MM.1S (cell line): ENCODE measurements around the gene MICAL2.

Experiments used
- DNase-seq: peaks from one replicate; pipeline ENCODE4 v3.0.0-alpha.2; 2015
- H2AFZ ChIP-seq: fragments of 300-600 bp; sonication (generic); 2 replicates; pipeline ENCODE4 v1.6.0; 2016; ENCODE audit warnings: antibody characterized with exemption, low read length
- H3F3A ChIP-seq: fragments of 300-600 bp; sonication (generic); 2 replicates; pipeline ENCODE4 v1.6.1; 2016; ENCODE audit warnings: mild to moderate bottlenecking, antibody characterized with exemption, low read length, moderate library complexity, mixed read lengths; ENCODE audit not compliant: insufficient read depth
- H3K27ac ChIP-seq: fragments of 300-600 bp; sonication (generic); 2 replicates; pipeline ENCODE4 v1.5.1; 2016; ENCODE audit warnings: mild to moderate bottlenecking, low read length
- H3K27me3 ChIP-seq: fragments of 300-600 bp; sonication (generic); replicated peaks from 2 replicates; pipeline ENCODE4 v1.6.0; 2016; ENCODE audit warnings: low read length; ENCODE audit not compliant: insufficient read depth
- H3K36me3 ChIP-seq: fragments of 300-600 bp; sonication (generic); replicated peaks from 2 replicates; pipeline ENCODE4 v1.6.1; 2016; ENCODE audit warnings: mild to moderate bottlenecking, low read length, mixed read lengths; ENCODE audit not compliant: insufficient read depth
- H3K4me1 ChIP-seq: fragments of 300-600 bp; sonication (generic); 2 replicates; pipeline ENCODE4 v1.6.1; 2016; ENCODE audit warnings: low read length, mixed read lengths
- H3K4me2 ChIP-seq: fragments of 300-600 bp; sonication (generic); 2 replicates; pipeline ENCODE4 v1.6.0; 2016; ENCODE audit warnings: low read depth, low read length
- H3K4me3 ChIP-seq: fragments of 300-600 bp; sonication (generic); 2 replicates; pipeline ENCODE4 v1.5.1; 2016; ENCODE audit warnings: low read length, mixed read lengths
- H3K79me2 ChIP-seq: fragments of 300-600 bp; sonication (generic); 2 replicates; pipeline ENCODE4 v1.6.1; 2016; ENCODE audit warnings: mixed run types, low read length, mixed read lengths
- H3K9ac ChIP-seq: fragments of 300-600 bp; sonication (generic); 2 replicates; pipeline ENCODE4 v1.6.1; 2016; ENCODE audit warnings: low read length, mixed read lengths
- H3K9me2 ChIP-seq: fragments of 300-600 bp; sonication (generic); replicated peaks from 2 replicates; pipeline ENCODE4 v1.6.1; 2016; ENCODE audit warnings: mild to moderate bottlenecking, low read length, mixed read lengths; ENCODE audit not compliant: insufficient read depth
- H3K9me3 ChIP-seq: fragments of 300-600 bp; sonication (generic); replicated peaks from 2 replicates; pipeline ENCODE4 v1.6.1; 2016; ENCODE audit warnings: mild to moderate bottlenecking, low read length, mixed read lengths; ENCODE audit not compliant: insufficient read depth
- H4K20me1 ChIP-seq: fragments of 300-600 bp; sonication (generic); 2 replicates; pipeline ENCODE4 v1.6.1; 2016; ENCODE audit warnings: mild to moderate bottlenecking, low read length, moderate library complexity, mixed read lengths; ENCODE audit not compliant: insufficient read depth
- EZH2 ChIP-seq: fragments of 300-600 bp; sonication (generic); optimal IDR thresholded peaks from 2 replicates; pipeline ENCODE3; 2017; ENCODE audit warnings: low read depth, mild to moderate bottlenecking, antibody characterized with exemption, low read length, mixed read lengths
- EZH2phosphoT487 ChIP-seq: fragments of 300-600 bp; sonication (generic); IDR thresholded peaks from 2 replicates; pipeline ENCODE4 v1.6.1; 2018; ENCODE audit warnings: antibody characterized with exemption, low read length
- TF ChIP-seq, protein P1 (sequence below): fragments of 300-600 bp; sonication (generic); IDR thresholded peaks from 2 replicates; pipeline ENCODE4 v1.5.1; 2016; ENCODE audit warnings: antibody characterized with exemption, low read length, mixed read lengths

Gene MICAL2

GRCh38 chr11:12241401-12241800 lies 131.0 kb downstream of the MICAL2 start:
- Histone ChIP-seq H3K9me3 (no peaks in the 10 kb centered on the region), H3K27ac (no peak overlapping the region), H3F3A (peaks cover 14% of the 10 kb centered on the region), H3K4me2 (no peak overlapping the region), H2AFZ (no peak overlapping the region), H3K36me3 (no peaks in the 10 kb centered on the region), H3K4me1 (peaks cover 71% of the 10 kb centered on the region), H3K79me2 (no peaks in the 10 kb centered on the region), H4K20me1 (no peaks in the 10 kb centered on the region), H3K9ac (no peak overlapping the region), H3K9me2 (no peaks in the 10 kb centered on the region), H3K27me3 (no peaks in the 10 kb centered on the region), H3K4me3 (no peak overlapping the region)
- TF ChIP-seq, protein P1, sequence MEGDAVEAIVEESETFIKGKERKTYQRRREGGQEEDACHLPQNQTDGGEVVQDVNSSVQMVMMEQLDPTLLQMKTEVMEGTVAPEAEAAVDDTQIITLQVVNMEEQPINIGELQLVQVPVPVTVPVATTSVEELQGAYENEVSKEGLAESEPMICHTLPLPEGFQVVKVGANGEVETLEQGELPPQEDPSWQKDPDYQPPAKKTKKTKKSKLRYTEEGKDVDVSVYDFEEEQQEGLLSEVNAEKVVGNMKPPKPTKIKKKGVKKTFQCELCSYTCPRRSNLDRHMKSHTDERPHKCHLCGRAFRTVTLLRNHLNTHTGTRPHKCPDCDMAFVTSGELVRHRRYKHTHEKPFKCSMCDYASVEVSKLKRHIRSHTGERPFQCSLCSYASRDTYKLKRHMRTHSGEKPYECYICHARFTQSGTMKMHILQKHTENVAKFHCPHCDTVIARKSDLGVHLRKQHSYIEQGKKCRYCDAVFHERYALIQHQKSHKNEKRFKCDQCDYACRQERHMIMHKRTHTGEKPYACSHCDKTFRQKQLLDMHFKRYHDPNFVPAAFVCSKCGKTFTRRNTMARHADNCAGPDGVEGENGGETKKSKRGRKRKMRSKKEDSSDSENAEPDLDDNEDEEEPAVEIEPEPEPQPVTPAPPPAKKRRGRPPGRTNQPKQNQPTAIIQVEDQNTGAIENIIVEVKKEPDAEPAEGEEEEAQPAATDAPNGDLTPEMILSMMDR: no peak
- TF ChIP-seq EZH2 (no peak), EZH2phosphoT487 (no peak)
- DNase-seq: no peak

GRCh38 chr11:12241971-12242672 lies 131.7 kb downstream of the MICAL2 start:
- no peaks in the 10 kb centered on the region for H3K9me2 ChIP-seq
- peaks cover 14% of the 10 kb centered on the region for H3F3A ChIP-seq
- H2AFZ ChIP-seq: no peak overlapping the region
- TF ChIP-seq EZH2: no peak
- TF ChIP-seq, protein P1: no peak
- TF ChIP-seq EZH2phosphoT487: no peak
- H3K4me1 ChIP-seq: peaks cover 70% of the 10 kb centered on the region
- no peaks in the 10 kb centered on the region for H3K79me2 ChIP-seq
- H3K4me3 ChIP-seq: no peak overlapping the region
- H4K20me1 ChIP-seq: no peaks in the 10 kb centered on the region
- no peak overlapping the region for H3K27ac ChIP-seq
- no peak for DNase-seq
- no peaks in the 10 kb centered on the region for H3K27me3 ChIP-seq
- no peaks in the 10 kb centered on the region for H3K36me3 ChIP-seq
- H3K4me2 ChIP-seq: no peak overlapping the region
- H3K9me3 ChIP-seq: no peaks in the 10 kb centered on the region
- no peak overlapping the region for H3K9ac ChIP-seq

DNA sequence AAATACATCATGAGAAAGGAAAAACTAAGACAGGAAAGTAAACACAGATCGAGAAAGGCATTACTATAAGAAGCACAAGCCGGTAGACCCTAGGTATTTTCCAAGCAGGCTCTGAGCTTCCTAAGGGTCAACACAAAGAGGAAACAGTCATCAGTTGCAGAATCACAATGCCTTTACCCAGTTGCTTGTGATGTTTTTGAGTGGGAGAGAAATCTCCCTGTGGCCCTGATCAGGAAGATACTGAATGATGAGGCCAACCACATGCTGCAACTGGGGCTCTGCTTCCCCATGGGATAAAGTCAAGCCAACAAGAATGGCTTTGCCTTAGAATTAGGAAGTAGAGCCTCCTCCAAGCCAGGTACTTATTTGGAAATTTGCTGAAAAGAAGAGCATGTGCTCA lies 132.6 kb downstream of the MICAL2 start:
- Histone ChIP-seq H3K9me2 (no peaks in the 10 kb centered on the region), H3K9me3 (no peaks in the 10 kb centered on the region), H3K4me1 (peaks cover 70% of the 10 kb centered on the region), H3F3A (peaks cover 14% of the 10 kb centered on the region), H3K9ac (no peak overlapping the region), H2AFZ (no peak overlapping the region), H4K20me1 (no peaks in the 10 kb centered on the region), H3K27me3 (no peaks in the 10 kb centered on the region), H3K79me2 (no peaks in the 10 kb centered on the region), H3K36me3 (no peaks in the 10 kb centered on the region), H3K4me2 (0 out of 2 replicates have a peak overlapping the region, but pooled peaks have one; percentile 8), H3K27ac (peak overlapping the region; percentile 22; the same call in 1 of the 2 replicates), H3K4me3 (no peak overlapping the region)
- TF ChIP-seq EZH2phosphoT487 (no peak), EZH2 (no peak)
- TF ChIP-seq, protein P1: no peak
- DNase-seq: no peak
